Measurements from ENCODE around the gene MYCL. TPM values are rescaled to one million over a fixed set of nuclear protein-coding genes. Genes with fewer than 3 reads are reported as not detected.

Gene MYCL
- total and polyA plus RNA-seq, 2 of the 4 experiments (the other 2 are of a cell fraction), result 0.72 to 0.87 TPM

- Histone ChIP-seq H2BK120ac (ENCODE audit: low read depth, low read length) (no peak overlapping the region), H3K4ac (ENCODE audit: low read depth, low read length) (no peak overlapping the region), H2AFZ (replicated peaks; ENCODE audit: low read length, poor library complexity) (no peak overlapping the region), H2AK9ac (replicated peaks; ENCODE audit: low read depth, low read length, poor library complexity) (no peak overlapping the region), H3K27ac (ENCODE audit: insufficient read depth, low read length) (no peak overlapping the region), H2BK15ac (ENCODE audit: low read depth, low read length) (no peak overlapping the region), H3K18ac (ENCODE audit: low read depth, low read length) (no peak overlapping the region), H3K36me3 (ENCODE audit: control insufficient read depth, insufficient read depth, low read length) (no peaks in the 10 kb centered on the region), H4K20me1 (ENCODE audit: insufficient read depth, low read length) (no peaks in the 10 kb centered on the region), H2BK5ac (ENCODE audit: low read depth, low read length, poor library complexity, severe bottlenecking) (no peak overlapping the region), H4K5ac (ENCODE audit: low read depth, low read length) (no peak overlapping the region), H3K4me2 (ENCODE audit: low read depth, low read length) (no peak overlapping the region), H3K14ac (replicated peaks; ENCODE audit: low read depth, low read length) (no peak overlapping the region), H3K79me1 (ENCODE audit: low read depth in 1 of 2, low read length in 2 of 2) (no peaks in the 10 kb centered on the region), H2AK5ac (ENCODE audit: low read depth, low read length) (no peak overlapping the region), H3K27me3 (ENCODE audit: control insufficient read depth, insufficient read depth, low read length) (peaks cover 36% of the 10 kb centered on the region), H2BK20ac (ENCODE audit: low read depth, low read length) (no peak overlapping the region), H3K23ac (ENCODE audit: low read depth, low read length) (no peak overlapping the region), H4K8ac (ENCODE audit: low read depth in 2 of 2, low read length in 2 of 2) (no peak overlapping the region), H3K9me1 (ENCODE audit: insufficient read depth, low read length) (no peaks in the 10 kb centered on the region), H3K56ac (ENCODE audit: extremely low read depth, insufficient read depth, low read length) (no peak overlapping the region), H3K9me3 (ENCODE audit: control insufficient read depth, insufficient read depth, low read length) (no peaks in the 10 kb centered on the region), H3K4me3 (ENCODE audit: insufficient read depth, low read depth, low read length) (no peak overlapping the region), H3K9ac (ENCODE audit: low read depth, low read length) (no peak overlapping the region), H3K4me1 (ENCODE audit: control insufficient read depth, insufficient read depth, low read length) (no peaks in the 10 kb centered on the region), H4K91ac (ENCODE audit: insufficient read depth, low read depth, low read length) (no peak overlapping the region)
- dilution Hi-C loops (cut with HindIII; ENCODE audit: low sequenced_read_pairs, unreplicated experiment) (no loop called here), intact Hi-C loops (cut with micrococcal nuclease) (no loop called here), in situ Hi-C loops (cut with MboI; ENCODE audit: low sequenced_read_pairs) (no loop called here)
- ATAC-seq (ENCODE audit: low read depth) (no peak), DNase-seq (no peak)
- WGBS, 2 experiments (ENCODE audit: extremely low coverage in 2 of 2, insufficient read length in 1 of 2), result 29% methylated on average over 1 of the region's 8 CpGs; no CpG with 5 or more reads in 1 of the 2 experiments
- BruUV-seq (replicated peaks), result no TSS peak
- ChIA-PET CTCF (no interaction called here), POLR2A (ENCODE audit: unreplicated experiment) (no interaction called here)
- no peak for TF ChIP-seq MAFK (IDR thresholded peaks at IDR 0.05; ENCODE audit: low read depth, low read length)
- TF ChIP-seq USF2 (IDR thresholded peaks at IDR 0.05; ENCODE audit: low read depth, low read length), result no peak
- no peak for TF ChIP-seq SMC3 (IDR thresholded peaks at IDR 0.05; ENCODE audit: low read depth, low read length)
- TF ChIP-seq CEBPB (IDR thresholded peaks at IDR 0.05; ENCODE audit: low read depth, low read length), result no peak
- TF ChIP-seq CHD1 (IDR thresholded peaks at IDR 0.05; ENCODE audit: low read depth, low read length), result no peak
- no peak for TF ChIP-seq RAD21 (IDR thresholded peaks at IDR 0.05; ENCODE audit: low read length)
- no peak for TF ChIP-seq NFE2L2 (IDR thresholded peaks at IDR 0.05; ENCODE audit: low read depth, low read length)
- TF ChIP-seq ELK1 (IDR thresholded peaks at IDR 0.05; ENCODE audit: borderline replicate concordance, low read depth, low read length), result no peak
- TF ChIP-seq BHLHE40 (IDR thresholded peaks at IDR 0.05; ENCODE audit: low read depth, low read length), result no peak
- TF ChIP-seq MAZ (IDR thresholded peaks at IDR 0.05; ENCODE audit: borderline replicate concordance, low read depth, low read length), result no peak
- TF ChIP-seq RFX5 (IDR thresholded peaks at IDR 0.05; ENCODE audit: low read depth, low read length), result no peak
Measured at GRCh38 chr1:39944410-39945112, 42.8 kb upstream of the MYCL start.

All from IMR-90 (cell line).